ENCODE data around the gene TRIM47. TPM values are rescaled to one million over a fixed set of nuclear protein-coding genes. Genes with fewer than 3 reads are reported as not detected.

TRIM47 gene
- total and polyA plus RNA-seq, 4 donors: 6.9 to 18.5 (median 13.8) TPM

GRCh38 chr17:75920045-75920560, 41.7 kb upstream of the TRIM47 start:
- Histone ChIP-seq H3K9ac (ENCODE audit: low read depth in 1 of 2, low read length in 2 of 2) (no peak overlapping the region), H3K36me3 (ENCODE audit: control insufficient read depth in 4 of 4, insufficient read depth in 3 of 4, low read depth in 1 of 4, low read length in 3 of 4) (no peaks in the 10 kb centered on the region), H3K4me1 (ENCODE audit: control insufficient read depth in 4 of 4, insufficient read depth in 4 of 4, low read length in 3 of 4) (peaks cover 0 to 17% (median 14%) of the 10 kb centered on the region in 4 donors), H3K9me3 (ENCODE audit: control insufficient read depth in 4 of 4, low read length in 3 of 4) (no peaks in the 10 kb centered on the region), H3K4me3 (ENCODE audit: low read depth in 1 of 3, low read length in 3 of 3) (no peak overlapping the region), H3K27ac (ENCODE audit: low read depth in 1 of 2, low read length in 2 of 2) (no peak overlapping the region), H3K27me3 (ENCODE audit: control insufficient read depth in 4 of 4, insufficient read depth in 4 of 4, low read length in 3 of 4) (no peaks in the 10 kb centered on the region)
- WGBS: 90% methylated on average over 11 of the region's 11 CpGs
- TF ChIP-seq YY1 (IDR thresholded peaks at IDR 0.05) (no peak), FOXA1 (IDR thresholded peaks at IDR 0.05) (no peak)
- DNase-seq (ENCODE audit: low spot score): no peak

- H3K36me3 ChIP-seq (ENCODE audit: control insufficient read depth in 4 of 4, insufficient read depth in 3 of 4, low read depth in 1 of 4, low read length in 3 of 4): no peaks in the 10 kb centered on the region
- no peak for DNase-seq (ENCODE audit: low spot score)
These were observed 41.2 kb upstream of the TRIM47 start for GRCh38 chr17:75919611-75920010.

More at GRCh38 chr17:75919611-75920010, 41.2 kb upstream of the TRIM47 start:
- Histone ChIP-seq H3K27ac (ENCODE audit: low read depth in 1 of 2, low read length in 2 of 2) (no peak overlapping the region), H3K4me1 (ENCODE audit: control insufficient read depth in 4 of 4, insufficient read depth in 4 of 4, low read length in 3 of 4) (peaks cover 0 to 17% (median 14%) of the 10 kb centered on the region in 4 donors), H3K4me3 (ENCODE audit: low read depth in 1 of 3, low read length in 3 of 3) (no peak overlapping the region), H3K27me3 (ENCODE audit: control insufficient read depth in 4 of 4, insufficient read depth in 4 of 4, low read length in 3 of 4) (no peaks in the 10 kb centered on the region), H3K9ac (ENCODE audit: low read depth in 1 of 2, low read length in 2 of 2) (no peak overlapping the region), H3K9me3 (ENCODE audit: control insufficient read depth in 4 of 4, low read length in 3 of 4) (no peaks in the 10 kb centered on the region)
- WGBS: 97% methylated on average over 22 of the region's 22 CpGs
- TF ChIP-seq REST (IDR thresholded peaks at IDR 0.05) (no peak), HNF4A (conservative IDR thresholded peaks at IDR 0.05) (no peak), CTCF (IDR thresholded peaks at IDR 0.05; ENCODE audit: low read depth, low read length, missing input control) (no peak), YY1 (IDR thresholded peaks at IDR 0.05) (no peak), JUND (IDR thresholded peaks at IDR 0.05) (no peak)
